K562 (cell line): ENCODE data around the gene TSPAN18. TPM values are rescaled to one million over a fixed set of nuclear protein-coding genes. Genes with fewer than 3 reads are reported as not detected.

Experiments
- ATAC-seq: fragments of 200-7000 bp; cut with Tn5 transposase; 3 replicates; pipeline ENCODE4 v1.9.1; 2020; ENCODE audit warnings: moderate library complexity
- BruUV-seq: library from RNA; stranded (reverse); fragments of 400-500 nt; replicated peaks from 2 replicates; lab custom pipeline; 2021; lab: Mats Ljungman, UMichigan
- CTCF ChIA-PET: fragments of 300-600 bp; formaldehyde crosslinking; extraction: SDS; loops from one replicate; lab custom pipeline; 2021; ENCODE audit warnings: low intra/inter-chr PET ratio; lab: Yijun Ruan, JAX
- POLR2A ChIA-PET: fragments of 300-600, 350-650 bp; sonication (Branson Sonifier 250); formaldehyde crosslinking; extraction: SDS; loops from one replicate; lab custom pipeline; 2021; ENCODE audit warnings: antibody characterized with exemption, inconsistent platforms; lab: Yijun Ruan, JAX
- DNase-seq, 4 experiments: peaks; one replicate each; pipeline versions ENCODE4 v3.0.0 to v3.0.0-alpha.2; 2011 to 2018; ENCODE audit warnings: low spot score in 3 of 4, mixed read lengths in 3 of 4; ENCODE audit errors: extremely low read depth in 1 of 4
- FAIRE-seq: peaks from 2 replicates; lab custom pipeline; 2011; peaks lifted over from hg19 to GRCh38; lab: Jason Lieb, UNC
- H2AFZ ChIP-seq: 2 replicates; pipeline ENCODE4 v1.6.0; 2011; ENCODE audit warnings: low read depth, low read length, control low read depth, inconsistent platforms
- H3K27ac ChIP-seq: fragments of 200-600 bp; 3 replicates; pipeline ENCODE4 v1.8.0; 2011; ENCODE audit warnings: low read depth, mild to moderate bottlenecking, control low read depth, inconsistent platforms, low read length, moderate library complexity, mixed read lengths; ENCODE audit errors: extremely low read depth
- H3K27me3 ChIP-seq, 2 experiments: fragments of 300-600 bp in 1 of 2; 2 replicates in 1 of 2; 3 replicates in 1 of 2; pipeline versions ENCODE4 v1.6.0 to v1.8.0; 2011; ENCODE audit warnings: inconsistent platforms in 2 of 2, low read length in 2 of 2, mild to moderate bottlenecking in 1 of 2, mixed read lengths in 1 of 2, moderate library complexity in 1 of 2; ENCODE audit not compliant: control insufficient read depth in 2 of 2, insufficient read depth in 2 of 2
- H3K36me3 ChIP-seq: fragments of 300-600 bp; 3 replicates; pipeline ENCODE4 v1.8.0; 2011; ENCODE audit warnings: mild to moderate bottlenecking, low read length, inconsistent platforms; ENCODE audit not compliant: control insufficient read depth, insufficient read depth
- H3K4me1 ChIP-seq, 2 experiments: fragments of 200-600 bp in 1 of 2; replicated peaks in 1 of 2; 2 replicates in 1 of 2; 3 replicates in 1 of 2; pipeline versions ENCODE4 v1.5.1 to v1.8.0; 2011; ENCODE audit warnings: inconsistent platforms in 2 of 2, low read length in 2 of 2, mild to moderate bottlenecking in 1 of 2, mixed read lengths in 1 of 2, moderate library complexity in 1 of 2; ENCODE audit not compliant: control insufficient read depth in 2 of 2, insufficient read depth in 2 of 2
- H3K4me2 ChIP-seq: 2 replicates; pipeline ENCODE4 v1.6.1; 2011; ENCODE audit warnings: low read length, control low read depth, inconsistent platforms, mixed read lengths; ENCODE audit not compliant: insufficient read depth
- H3K4me3 ChIP-seq: fragments of 200-600 bp; sonication (generic), shearing (Covaris generic); 2 replicates; pipeline ENCODE4 v1.5.1; 2016; ENCODE audit warnings: control low read depth, inconsistent platforms
- H3K79me2 ChIP-seq: fragments of 200-600 bp; 3 replicates; pipeline ENCODE4 v1.8.0; 2011; ENCODE audit warnings: low read length, inconsistent platforms; ENCODE audit not compliant: control insufficient read depth, insufficient read depth
- H3K9ac ChIP-seq, 2 experiments: 2 replicates each; pipeline versions ENCODE4 v1.6.0 to v1.6.1; 2011; ENCODE audit warnings: low read depth in 2 of 2, low read length in 2 of 2, control low read depth in 1 of 2, inconsistent platforms in 1 of 2, mild to moderate bottlenecking in 1 of 2, mixed read lengths in 1 of 2; ENCODE audit not compliant: insufficient read depth in 1 of 2
- H3K9me1 ChIP-seq: one replicate; pipeline ENCODE4 v1.6.0; 2011; ENCODE audit warnings: inconsistent platforms, mild to moderate bottlenecking, low read length, moderate library complexity; ENCODE audit not compliant: control insufficient read depth, insufficient read depth
- H3K9me3 ChIP-seq: replicated peaks from 2 replicates; pipeline ENCODE4 v1.5.1; 2011; ENCODE audit warnings: low read depth, low read length, inconsistent platforms; ENCODE audit not compliant: control insufficient read depth, insufficient read depth
- H4K20me1 ChIP-seq: replicated peaks from 2 replicates; pipeline ENCODE4 v1.6.1; 2011; ENCODE audit warnings: low read length, inconsistent platforms, mixed read lengths; ENCODE audit not compliant: control insufficient read depth, insufficient read depth
- CBX2 ChIP-seq: fragments of 200-600 bp; sonication (generic); IDR thresholded peaks from one replicate; pipeline ENCODE4 v1.6.1; 2012; ENCODE audit warnings: mild to moderate bottlenecking, low read length, inconsistent platforms; ENCODE audit not compliant: insufficient read depth, poor library complexity, severe bottlenecking
- CREB5 ChIP-seq: fragments of 250-450 bp; sonication (Bioruptor Pico); IDR thresholded peaks from 2 replicates; pipeline ENCODE4 v1.5.0; 2020; ENCODE audit warnings: mild to moderate bottlenecking
- DACH1 ChIP-seq: fragments of 450-650 bp; IDR thresholded peaks from 2 replicates; pipeline ENCODE4 v1.6.1; 2018; ENCODE audit not compliant: partially characterized antibody
- HDAC1 ChIP-seq, 2 experiments: fragments of 450-650 bp; IDR thresholded peaks; 2 replicates each; pipeline ENCODE4 v1.6.1; 2016 to 2017; ENCODE audit warnings: inconsistent platforms in 1 of 2, mild to moderate bottlenecking in 1 of 2, moderate library complexity in 1 of 2
- HOXB6 ChIP-seq: fragments of 250-450 bp; sonication (Bioruptor Pico); IDR thresholded peaks from 2 replicates; pipeline ENCODE4 v1.5.1; 2022; ENCODE audit warnings: mild to moderate bottlenecking, borderline replicate concordance
- JUNB ChIP-seq: fragments of 450-650 bp; formaldehyde crosslinking; conservative IDR thresholded peaks from 2 replicates; pipeline ENCODE4 v1.4.0; 2020; ENCODE audit warnings: mild to moderate bottlenecking
- KHSRP ChIP-seq: fragments of 450-650 bp; IDR thresholded peaks from 2 replicates; pipeline ENCODE4 v1.6.1; 2017
- KLF16 ChIP-seq: IDR thresholded peaks from 2 replicates; pipeline ENCODE4 v1.6.1; 2016; ENCODE audit warnings: antibody characterized with exemption
- RBM34 ChIP-seq: fragments of 200-400 bp; formaldehyde crosslinking; IDR thresholded peaks from 2 replicates; pipeline ENCODE4 v1.6.1; 2018; ENCODE audit warnings: low read length, borderline replicate concordance; ENCODE audit not compliant: insufficient read depth
- ZC3H11A ChIP-seq: IDR thresholded peaks from 2 replicates; pipeline ENCODE4 v1.6.1; 2012; ENCODE audit warnings: low read depth, low read length, improper control_type of control experiment
- ZFP36 ChIP-seq: fragments of 150-350 bp; IDR thresholded peaks from 2 replicates; pipeline ENCODE4 v1.6.1; 2018; ENCODE audit warnings: low read length, low read depth; ENCODE audit not compliant: partially characterized antibody
- ZNF639 ChIP-seq, 2 experiments: fragments of 200-800 bp in 1 of 2; sonication (Bioruptor generic) in 1 of 2; sonication (generic) in 1 of 2; formaldehyde crosslinking in 1 of 2; IDR thresholded peaks in 1 of 2; conservative IDR thresholded peaks in 1 of 2; 2 replicates each; pipeline versions ENCODE4 v1.5.0 to v1.6.1; 2016 to 2020; ENCODE audit warnings: missing compliant biosample characterization in 1 of 2, missing genetic modification characterization in 1 of 2, missing genetic modification reagents in 1 of 2
- WGBS: fragments of 100-300 bp; shearing (Covaris generic); methylation state at CpG from one replicate; pipeline ENCODE4 v1.1.6; 2016; ENCODE audit warnings: low coverage, mixed read lengths; ENCODE audit not compliant: insufficient coverage; ENCODE audit errors: missing lambda C conversion rate; 5-methylcytosine and 5-hydroxymethylcytosine counted together
- in situ Hi-C: fragments of 300-500 bp; cut with MboI; formaldehyde crosslinking; loops from 4 replicates; pipeline ENCODE4 v1.15.0; 2018; ENCODE audit warnings: inconsistent platforms, mixed read lengths
- intact Hi-C: fragments of 100-400 bp; cut with micrococcal nuclease; formaldehyde crosslinking; loops from 2 replicates; pipeline ENCODE4 v1.14.2; 2022
- polyA plus RNA-seq, 8 experiments: library from polyadenylated mRNA; depleted of rRNA in 4 of 8; stranded (reverse) in 5 of 8; unstranded in 3 of 8; fragments of >200 nt; fragmentation: Nextera tagmentation in 2 of 8; fragmentation: Illumina TruSeq in 1 of 8; extraction: Ambion mirVana in 2 of 8; extraction: Trizol in 1 of 8; gene quantifications; 2 replicates each; pipeline versions ENCODE4 v1.2.1 to v1.2.3, GENCODE V29; 2011 to 2014; ENCODE audit warnings: inconsistent platforms in 1 of 8, missing spikeins in 1 of 8
- total RNA-seq, 7 experiments: library from RNA; depleted of rRNA in 6 of 7; stranded (reverse); fragments of >200 nt in 6 of 7; fragmentation: Illumina TruSeq in 2 of 7; extraction: Trizol in 2 of 7; gene quantifications; 2 replicates each; pipeline versions ENCODE4 v1.2.1 to v1.2.3, GENCODE V29; 2011 to 2021; ENCODE audit warnings: low replicate concordance in 1 of 7

Gene TSPAN18
- total and polyA plus RNA-seq, 9 of the 15 experiments (the other 6 are each of a cell fraction or from before 2014, with no cell fraction given): 0.17 to 0.35 (median 0.22) TPM; not detected in 4

- H3K36me3 ChIP-seq: no peaks in the 10 kb centered on the region
- intact Hi-C loops: no loop called here
- no peak for DNase-seq
- ATAC-seq: no peak
- no peaks in the 10 kb centered on the region for H3K9me1 ChIP-seq
- peaks cover 35 to 65% of the 10 kb centered on the region in 2 experiments; a peak in 4 of 5 replicates for H3K27me3 ChIP-seq
- no peak overlapping the region for H3K4me3 ChIP-seq
- FAIRE-seq: no peak
- H3K4me2 ChIP-seq: no peak overlapping the region
- H4K20me1 ChIP-seq: 0 out of 2 replicates have a peak, but pooled peaks cover 6% of the 10 kb centered on the region
- H2AFZ ChIP-seq: no peak overlapping the region
- no peak overlapping the region for H3K9ac ChIP-seq
- WGBS: 2% methylated on average over 11 of the region's 11 CpGs
- no peaks in the 10 kb centered on the region for H3K4me1 ChIP-seq
- H3K79me2 ChIP-seq: no peaks in the 10 kb centered on the region
- in situ Hi-C loops: no loop called here
- H3K9me3 ChIP-seq: no peaks in the 10 kb centered on the region
- ChIA-PET POLR2A (interaction anchor here (1.0 kb wide), 1 partner anchor 13 kb away, joined by 5 read pairs; no protein-coding TSS in a partner anchor), CTCF (no interaction called here)
- no peak overlapping the region for H3K27ac ChIP-seq
- no TSS peak for BruUV-seq
- TF ChIP-seq DACH1: no peak
- peak; percentile 91 for TF ChIP-seq ZFP36
These were observed 10.7 kb downstream of the TSPAN18 start for GRCh38 chr11:44737245-44738085.

DNA sequence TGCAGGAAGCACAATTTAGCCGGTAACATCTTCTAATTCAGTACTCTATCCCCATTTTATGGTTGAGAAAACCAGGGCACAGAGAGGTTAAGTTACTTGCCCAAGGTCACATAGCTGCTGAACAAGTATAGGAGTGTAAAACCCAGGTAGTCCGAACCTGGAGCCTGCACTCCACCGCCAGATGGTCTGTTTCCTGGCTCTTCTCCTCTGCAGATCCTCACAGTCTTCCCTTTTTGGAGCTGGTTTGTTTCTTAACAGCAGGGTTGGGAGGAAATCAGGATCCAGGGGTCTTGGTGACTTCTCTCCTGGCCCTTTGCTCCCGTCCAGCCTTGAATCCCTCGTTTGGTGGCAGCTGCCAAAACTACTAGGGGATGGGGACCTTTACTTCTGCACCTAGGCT lies 12.0 kb downstream of the TSPAN18 start:
- CTCF ChIA-PET: no interaction called here
- in situ Hi-C loops: no loop called here
- FAIRE-seq: no peak
- no peak for TF ChIP-seq ZC3H11A
- no peak for TF ChIP-seq KLF16
- TF ChIP-seq HOXB6 (CRISPR knock-in tag): no peak
- no peak for TF ChIP-seq KHSRP
- TF ChIP-seq CREB5 (CRISPR knock-in tag): no peak
- no peak for TF ChIP-seq JUNB (CRISPR knock-in tag)
- TF ChIP-seq ZNF639 (CRISPR knock-in tag; conservative IDR thresholded peaks at IDR 0.05 in 1 of 2, IDR thresholded peaks at IDR 0.05 in 1 of 2): no peak
- no peak for TF ChIP-seq HDAC1 (IDR thresholded peaks at IDR 0.05)
- no peak for TF ChIP-seq RBM34
- no peak for TF ChIP-seq CBX2

More for the DNA sequence above, 12.0 kb downstream of the TSPAN18 start:
- POLR2A ChIA-PET: interaction anchor here (0.7 kb wide), 1 partner anchor 10 kb away, joined by 4 read pairs; no protein-coding TSS in a partner anchor
- 9% methylated on average over 5 of the region's 5 CpGs for WGBS
- DNase-seq: no peak
- Histone ChIP-seq H3K9me3 (no peaks in the 10 kb centered on the region), H3K9ac (no peak overlapping the region), H3K27ac (no peak overlapping the region), H3K4me3 (no peak overlapping the region), H3K79me2 (no peaks in the 10 kb centered on the region), H4K20me1 (0 out of 2 replicates have a peak, but pooled peaks cover 6% of the 10 kb centered on the region), H3K36me3 (no peaks in the 10 kb centered on the region), H3K27me3 (peaks cover 46 to 73% of the 10 kb centered on the region in 2 experiments; a peak in 4 of 5 replicates), H3K4me2 (no peak overlapping the region), H3K4me1 (no peaks in the 10 kb centered on the region), H2AFZ (no peak overlapping the region), H3K9me1 (no peaks in the 10 kb centered on the region)
- intact Hi-C loops: no loop called here
- BruUV-seq: no TSS peak
- no peak for ATAC-seq
